GM23248 (cell line): ENCODE results near the gene ANKK1.

Experiments used
- EZH2 ChIP-seq: fragments of 200-600 bp; sonication (generic); IDR thresholded peaks from 2 replicates; pipeline ENCODE4 v1.6.1; 2018; ENCODE audit warnings: antibody characterized with exemption, mild to moderate bottlenecking; ENCODE audit not compliant: insufficient read depth, poor library complexity, severe bottlenecking
- EZH2phosphoT487 ChIP-seq: fragments of 200-600 bp; sonication (generic); IDR thresholded peaks from 2 replicates; pipeline ENCODE4 v1.6.1; 2018; ENCODE audit warnings: antibody characterized with exemption, moderate library complexity, mild to moderate bottlenecking, low read depth; ENCODE audit not compliant: insufficient read depth

GRCh38 chr11:113393501-113393985 lies 6.0 kb downstream of the ANKK1 start:
- TF ChIP-seq EZH2 = no peak
- TF ChIP-seq EZH2phosphoT487 = no peak
